ENCODE results near the gene RUNX1.

The RUNX1 gene

GRCh38 chr21:34840693-34841092 lies 208.4 kb downstream of the RUNX1 start:
- no peak for DNase-seq

- no peak for DNase-seq
Observed at GRCh38 chr21:34838956-34839820, 209.9 kb downstream of the RUNX1 start.

DNA sequence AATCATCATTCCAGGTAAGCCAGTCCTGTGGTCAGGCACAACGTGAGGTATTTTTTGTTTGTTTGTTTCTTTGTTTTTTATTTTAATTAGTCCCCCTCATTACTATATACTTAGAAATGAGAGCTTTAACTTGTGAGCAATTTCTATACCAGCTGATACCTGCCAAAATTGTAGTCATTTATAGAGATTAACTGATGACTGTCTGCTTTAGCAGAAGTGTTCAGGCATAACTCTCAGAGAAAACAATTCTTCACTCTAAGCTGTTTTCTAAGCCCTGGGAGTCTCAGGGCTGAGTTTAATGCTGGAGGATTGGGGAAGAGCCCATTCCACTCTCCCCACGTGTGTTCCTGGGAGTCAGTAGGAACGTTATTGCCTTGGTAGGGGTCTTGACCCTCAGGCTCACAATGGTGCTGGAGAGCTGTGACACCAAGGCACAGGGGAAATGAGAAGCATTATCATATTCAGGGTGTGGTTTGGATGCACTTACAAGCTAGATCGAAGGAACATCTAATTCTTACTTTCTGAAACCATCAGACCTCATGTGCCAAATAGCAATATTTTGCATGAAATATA lies 212.1 kb downstream of the RUNX1 start:
- DNase-seq: no peak

GRCh38 chr21:34836103-34836932 lies 212.8 kb downstream of the RUNX1 start:
- peak; percentile 19 for DNase-seq

- no peak for DNase-seq
Observed at GRCh38 chr21:34835526-34835925, 213.6 kb downstream of the RUNX1 start.

- no peak for DNase-seq
Observed at GRCh38 chr21:34834852-34835501, 214.1 kb downstream of the RUNX1 start.

DNA sequence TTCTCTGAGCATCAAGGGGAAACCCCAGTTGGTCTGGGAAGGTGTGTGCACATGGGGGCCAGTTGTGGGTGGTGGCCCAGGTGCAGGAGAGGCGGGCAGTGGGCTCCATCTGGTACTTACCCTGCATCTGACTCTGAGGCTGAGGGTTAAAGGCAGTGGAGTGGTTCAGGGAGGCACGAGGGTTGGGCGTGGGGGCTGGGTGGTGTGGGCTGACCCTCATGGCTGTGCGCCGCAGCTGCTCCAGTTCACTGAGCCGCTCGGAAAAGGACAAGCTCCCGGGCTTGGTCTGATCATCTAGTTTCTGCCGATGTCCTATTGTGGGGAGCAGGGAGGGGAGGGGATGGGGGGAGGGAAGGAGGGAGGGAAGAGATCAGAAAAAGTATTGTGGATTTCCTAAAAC lies 214.8 kb downstream of the RUNX1 start:
- DNase-seq: no peak

GRCh38 chr21:34833465-34833864 lies 215.6 kb downstream of the RUNX1 start:
- no peak for DNase-seq

DNA sequence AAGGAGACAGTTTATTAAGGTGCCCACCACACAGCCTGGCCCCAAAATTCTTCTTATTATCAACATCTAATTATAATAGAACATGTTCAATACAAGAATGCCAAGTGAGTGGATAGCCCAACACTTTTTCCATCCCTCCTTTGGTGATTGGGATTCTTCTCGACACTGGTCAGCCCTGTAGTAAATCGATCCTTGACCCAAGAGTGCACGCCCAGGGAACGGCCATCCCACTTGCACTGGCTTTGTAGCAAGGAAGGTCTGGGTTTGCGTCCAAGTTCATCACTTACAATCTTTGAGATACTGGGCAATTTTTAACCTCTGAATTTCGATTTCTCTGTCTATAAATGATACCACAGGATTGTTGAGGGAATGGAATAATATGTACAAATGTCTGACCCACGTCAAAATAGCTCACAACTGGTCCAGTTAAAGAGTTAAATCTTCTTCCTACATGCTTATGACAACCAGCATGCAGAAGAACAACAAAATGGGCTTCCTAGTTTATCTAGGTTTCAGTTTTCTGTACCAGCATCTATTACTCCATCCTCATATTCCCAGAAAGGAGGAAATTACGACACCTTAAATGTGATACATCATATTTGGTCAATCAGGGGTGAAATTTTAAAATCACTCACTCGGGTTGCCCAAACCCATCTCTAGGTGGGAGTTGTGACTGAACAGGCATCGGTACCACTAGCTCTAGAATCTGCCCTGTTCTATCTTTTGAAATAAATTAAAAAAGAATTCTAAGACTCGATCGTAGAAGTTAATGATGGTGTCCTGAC lies 218.5 kb downstream of the RUNX1 start:
- DNase-seq: no peak

GRCh38 chr21:34827445-34828235 lies 221.5 kb downstream of the RUNX1 start:
- no peak for DNase-seq

DNA sequence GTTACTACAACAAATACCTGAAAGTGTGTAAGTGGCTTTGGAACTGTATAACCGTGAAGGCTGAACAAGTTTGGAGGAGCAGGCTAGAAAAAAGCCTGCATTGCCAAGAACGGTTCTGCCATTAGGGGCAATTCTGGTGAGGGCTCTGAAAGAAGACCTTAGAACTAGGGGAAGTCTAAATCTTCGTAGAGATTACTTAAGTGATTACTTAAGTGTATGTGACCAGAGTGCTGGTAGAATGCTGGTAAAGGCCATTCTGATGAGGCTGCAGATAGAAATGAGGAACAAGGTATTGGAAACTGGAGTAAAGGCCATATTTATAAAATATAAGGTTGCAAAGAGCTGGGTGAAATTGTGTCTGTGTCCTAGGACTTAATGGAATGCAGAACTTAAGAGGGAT lies 222.3 kb downstream of the RUNX1 start:
- no peak for DNase-seq

GRCh38 chr21:34825948-34826548 lies 223.1 kb downstream of the RUNX1 start:
- DNase-seq: no peak

- no peak for DNase-seq
Observed at GRCh38 chr21:34825101-34825500, 224.0 kb downstream of the RUNX1 start.

DNA sequence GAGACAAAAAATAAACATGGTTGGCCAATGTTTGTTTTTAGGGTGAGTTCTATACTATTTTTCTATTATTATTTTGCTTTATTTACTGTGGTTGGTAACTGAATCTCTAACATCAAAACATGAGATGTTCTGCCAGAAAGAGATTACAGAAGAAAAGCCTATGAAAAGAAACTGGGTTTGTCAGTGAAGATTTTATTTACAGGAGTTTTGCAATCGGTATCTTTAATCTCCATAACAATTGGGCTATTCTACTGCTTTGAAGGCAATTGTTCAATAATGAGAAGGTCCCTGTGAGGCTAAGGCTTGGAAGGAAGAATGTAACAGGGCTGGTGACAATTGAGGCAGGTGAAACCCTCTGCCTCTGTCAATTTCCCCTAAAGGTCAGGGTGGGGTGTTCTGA lies 224.8 kb downstream of the RUNX1 start:
- no peak for DNase-seq

DNA sequence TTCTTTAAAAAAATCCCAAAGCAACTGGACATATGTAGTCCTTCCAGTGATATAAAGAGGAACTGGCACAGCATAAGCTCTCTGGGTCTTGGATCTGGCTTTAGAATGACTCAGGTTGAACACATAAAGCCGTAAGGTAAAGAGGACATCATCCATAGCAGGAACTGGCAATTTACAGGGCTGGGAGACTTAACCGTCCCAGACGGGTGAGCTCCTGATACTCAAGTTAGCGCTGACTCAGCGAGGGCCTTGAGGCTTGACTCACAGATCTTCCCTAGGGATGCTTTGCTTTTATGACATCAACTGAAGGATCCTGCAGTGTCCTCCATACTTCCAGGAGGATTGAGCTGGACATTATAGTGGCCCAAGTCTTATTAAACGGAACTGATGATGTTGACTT lies 226.2 kb downstream of the RUNX1 start:
- no peak for DNase-seq

GRCh38 chr21:34822168-34822567 lies 226.9 kb downstream of the RUNX1 start:
- DNase-seq: no peak

DNA sequence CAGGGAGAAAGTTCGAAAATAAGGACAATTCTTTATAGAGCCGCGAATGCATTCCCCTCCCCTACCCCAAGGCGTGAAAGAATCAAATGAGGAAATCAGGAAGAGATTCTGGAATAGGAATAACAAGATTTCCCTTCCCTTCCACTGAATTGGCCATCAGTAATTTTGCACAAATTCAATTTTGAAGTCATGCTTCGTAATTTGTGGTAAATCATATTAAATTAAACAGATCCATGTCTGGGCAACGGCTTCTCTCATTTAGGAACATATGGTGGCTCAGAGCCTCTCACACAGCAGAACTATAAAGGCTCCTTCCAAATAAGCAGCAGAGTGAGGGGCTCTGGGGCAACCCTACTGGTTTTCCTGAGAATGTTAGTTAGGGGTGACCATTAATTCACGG lies 227.4 kb downstream of the RUNX1 start:
- DNase-seq: no peak

DNA sequence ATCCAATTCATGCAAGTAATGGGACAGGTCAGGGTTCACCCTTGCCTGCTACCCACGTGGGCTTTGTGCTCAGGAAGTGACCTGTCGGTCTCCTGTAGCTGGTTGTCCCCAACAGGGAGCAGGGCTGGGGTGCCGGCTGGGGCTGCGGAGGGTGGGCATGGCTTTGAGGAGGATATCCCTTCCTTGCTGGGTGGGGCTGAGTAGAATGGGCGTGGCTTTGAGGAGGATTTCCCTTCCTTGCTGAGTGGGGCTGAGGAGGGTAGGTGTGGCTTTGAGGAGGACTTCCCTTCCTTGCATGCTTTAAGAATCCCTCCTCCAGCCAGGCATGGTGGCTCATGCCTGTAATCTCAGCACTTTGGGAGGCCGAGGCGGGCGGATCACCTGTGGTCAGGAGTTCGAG lies 229.1 kb downstream of the RUNX1 start:
- DNase-seq: no peak

DNA sequence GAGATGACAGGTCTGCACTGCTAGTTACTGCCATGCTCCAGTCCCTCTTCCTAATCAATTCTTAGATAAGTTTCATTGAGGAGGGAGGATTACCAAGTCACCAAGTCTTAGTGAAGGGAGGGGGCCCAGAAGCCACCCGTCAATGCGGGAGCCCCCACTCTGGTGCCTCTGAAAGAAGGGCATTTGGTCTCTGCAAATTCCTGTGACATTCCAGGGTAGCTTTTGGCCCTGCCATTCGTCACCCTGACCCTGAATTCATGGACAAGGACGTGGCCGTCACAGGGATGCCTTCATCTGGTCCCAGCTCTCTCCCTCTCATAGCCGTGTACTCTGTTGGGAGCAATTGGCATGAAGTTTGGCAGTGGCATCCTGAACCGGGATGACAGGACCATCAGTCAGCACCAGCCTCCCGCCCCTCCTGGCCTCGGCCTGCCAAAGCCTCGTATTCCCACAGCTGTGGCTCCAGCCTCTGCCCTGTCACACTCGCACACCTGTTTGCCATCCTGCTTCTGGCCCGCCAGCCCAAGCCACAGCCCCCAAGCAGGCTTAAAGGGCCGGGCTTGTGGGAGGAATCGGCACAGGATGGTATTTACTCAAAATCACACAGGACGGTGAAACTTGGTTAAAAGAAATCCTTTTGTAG lies 229.6 kb downstream of the RUNX1 start:
- DNase-seq: no peak

DNA sequence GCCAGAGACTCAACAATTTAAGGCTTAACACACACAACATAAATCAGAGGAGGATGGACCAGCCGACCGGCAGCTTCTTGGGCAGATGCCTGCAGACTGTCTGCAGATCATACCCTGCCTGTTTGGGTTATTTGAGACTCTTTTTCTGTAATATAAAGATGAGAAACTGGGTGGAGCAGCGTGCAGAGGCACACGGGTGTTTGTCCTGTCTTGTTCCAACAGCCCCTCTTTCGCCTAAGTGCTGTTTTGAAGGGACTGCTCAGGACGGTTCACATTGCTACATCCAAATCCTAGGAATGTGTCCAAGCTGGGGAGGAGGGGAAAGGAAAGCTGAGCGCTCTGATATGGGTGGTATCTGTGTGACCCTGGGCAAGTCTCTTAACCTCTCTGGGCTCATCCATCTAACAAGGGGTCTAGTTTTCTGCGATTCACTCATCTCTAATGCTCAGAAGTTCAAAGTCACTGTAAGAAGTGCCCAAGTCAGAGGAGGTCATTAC lies 230.4 kb downstream of the RUNX1 start:
- no peak for DNase-seq
